ENCODE data around the gene C5orf15.
"Not testable (repeated sequence)": the region's sequence is repeated elsewhere in the genome, so short reads cannot be mapped to it uniquely, and the experiment has no call there.

Gene C5orf15

DNA sequence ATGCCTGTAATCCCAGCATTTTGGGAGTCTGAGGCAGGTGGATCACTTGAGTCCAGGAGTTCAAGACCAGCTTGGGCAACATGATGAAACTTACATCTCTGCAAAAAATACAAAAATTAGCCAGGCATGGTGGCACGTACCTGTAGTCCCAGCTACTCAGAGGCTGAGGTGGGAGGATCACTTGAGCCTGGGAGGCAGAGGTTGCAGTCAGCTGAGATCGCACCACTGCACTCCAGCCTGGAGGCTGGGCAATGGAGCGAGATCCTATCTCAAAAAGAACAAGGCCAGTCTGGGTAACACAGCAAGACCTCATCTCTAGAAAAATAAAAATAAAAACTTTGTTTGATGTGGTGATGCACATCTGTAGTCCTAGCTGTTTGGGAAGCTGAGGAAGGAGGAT, 30.8 kb downstream of the C5orf15 start:
- DNase-seq (ENCODE audit: low read depth) = not testable (repeated sequence)

DNA sequence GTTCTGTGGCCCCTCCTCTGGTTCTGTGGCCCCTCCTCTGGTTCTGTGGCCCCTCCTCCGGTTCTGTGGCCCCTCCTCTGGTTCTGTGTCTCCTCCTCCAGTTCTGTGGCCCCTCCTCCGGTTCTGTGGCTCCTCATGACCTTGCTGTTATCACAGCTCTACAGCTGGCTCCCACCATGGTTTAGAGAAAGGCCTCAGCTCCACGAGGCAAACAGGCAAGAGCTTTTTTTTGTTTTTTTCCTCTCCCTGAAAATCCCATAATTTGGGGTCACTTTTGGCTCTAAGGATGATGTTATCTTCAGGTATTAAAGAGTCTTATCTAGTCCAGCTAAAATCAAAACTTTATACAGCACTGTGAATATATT, 31.8 kb downstream of the C5orf15 start:
- DNase-seq (ENCODE audit: low read depth) = no peak

DNA sequence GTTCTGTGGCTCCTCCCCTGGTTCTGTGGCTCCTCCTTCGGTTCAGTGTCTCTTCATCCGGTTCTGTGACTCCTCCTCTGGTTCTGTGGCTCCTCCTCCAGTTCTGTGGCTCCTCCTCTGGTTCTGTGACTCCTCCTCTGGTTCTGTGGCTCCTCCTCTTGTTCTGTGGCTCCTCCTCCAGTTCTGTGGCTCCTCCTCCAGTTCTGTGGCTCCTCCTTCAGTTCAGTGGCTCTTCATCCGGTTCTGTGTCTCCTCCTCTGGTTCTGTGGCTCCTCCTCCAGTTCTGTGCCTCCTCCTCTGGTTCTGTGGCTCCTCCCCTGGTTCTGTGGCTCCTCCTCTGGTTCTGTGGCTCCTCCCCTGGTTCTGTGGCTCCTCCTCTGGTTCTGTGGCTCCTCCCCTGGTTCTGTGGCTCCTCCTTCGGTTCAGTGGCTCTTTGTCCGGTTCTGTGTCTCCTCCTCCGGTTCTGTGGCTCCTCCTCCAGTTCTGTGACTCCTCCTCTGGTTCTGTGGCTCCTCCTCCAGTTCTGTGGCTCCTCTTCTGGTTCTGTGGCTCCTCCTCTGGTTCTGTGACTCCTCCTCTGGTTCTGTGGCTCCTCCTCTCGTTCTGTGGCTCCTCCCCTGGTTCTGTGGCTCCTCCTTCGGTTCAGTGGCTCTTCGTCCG, 32.3 kb downstream of the C5orf15 start:
- not testable (repeated sequence) for DNase-seq (ENCODE audit: low read depth)

DNA sequence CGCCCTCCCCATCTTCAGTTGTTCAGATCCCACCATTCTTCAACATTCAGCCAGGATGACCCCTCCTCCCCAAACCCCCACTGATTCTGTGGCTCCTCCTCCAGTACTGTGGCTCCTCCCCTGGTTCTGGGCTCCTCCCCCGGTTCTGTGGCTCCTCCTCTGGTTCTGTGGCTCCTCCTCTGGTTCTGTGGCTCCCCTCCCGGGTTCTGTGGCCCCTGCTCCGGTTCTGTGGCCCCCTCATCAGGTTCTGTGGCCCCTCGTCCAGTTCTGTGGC, 32.8 kb downstream of the C5orf15 start:
- no peak for DNase-seq (ENCODE audit: low read depth)

DNA sequence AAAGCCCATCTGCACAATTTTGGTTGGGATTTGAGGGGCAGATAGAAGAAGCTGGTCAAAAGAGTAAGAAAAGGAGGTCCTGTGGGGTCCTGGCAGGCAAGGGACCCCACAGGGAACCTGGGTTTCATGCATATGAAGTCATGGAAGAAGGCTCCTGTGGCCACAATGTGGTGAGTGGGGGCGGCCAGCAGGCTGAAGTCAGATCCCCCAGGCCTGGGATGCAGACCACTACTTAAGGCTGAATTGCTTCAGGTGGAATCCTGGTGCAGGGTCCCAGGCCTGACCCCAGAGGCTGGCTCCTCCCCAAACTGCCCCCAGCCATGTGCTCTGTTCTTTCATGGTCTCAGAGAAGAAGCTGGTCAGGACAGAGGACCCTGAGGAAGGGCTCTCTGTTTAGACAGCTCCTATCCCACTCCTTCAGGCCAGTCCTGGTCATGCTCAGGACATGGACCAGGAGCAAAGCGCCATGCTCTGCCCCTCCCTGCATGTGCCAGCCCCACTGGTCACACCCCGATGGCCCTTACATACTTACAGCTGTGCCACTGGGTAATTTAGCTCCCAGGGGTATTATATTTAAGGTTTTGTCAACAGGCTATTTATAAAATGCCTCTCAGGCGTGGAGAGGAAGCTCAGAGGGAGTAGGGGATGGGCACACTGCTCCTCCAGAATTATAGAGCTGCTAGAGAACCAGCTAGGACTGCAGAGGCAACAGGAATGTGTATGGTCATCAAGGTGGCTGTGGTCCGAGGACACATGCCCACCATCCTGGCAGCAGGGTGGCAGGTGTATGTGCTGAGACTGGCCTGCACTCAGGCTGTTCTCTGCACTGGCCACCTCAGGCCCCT, 33.4 kb downstream of the C5orf15 start:
- no peak for DNase-seq (ENCODE audit: low read depth)

DNA sequence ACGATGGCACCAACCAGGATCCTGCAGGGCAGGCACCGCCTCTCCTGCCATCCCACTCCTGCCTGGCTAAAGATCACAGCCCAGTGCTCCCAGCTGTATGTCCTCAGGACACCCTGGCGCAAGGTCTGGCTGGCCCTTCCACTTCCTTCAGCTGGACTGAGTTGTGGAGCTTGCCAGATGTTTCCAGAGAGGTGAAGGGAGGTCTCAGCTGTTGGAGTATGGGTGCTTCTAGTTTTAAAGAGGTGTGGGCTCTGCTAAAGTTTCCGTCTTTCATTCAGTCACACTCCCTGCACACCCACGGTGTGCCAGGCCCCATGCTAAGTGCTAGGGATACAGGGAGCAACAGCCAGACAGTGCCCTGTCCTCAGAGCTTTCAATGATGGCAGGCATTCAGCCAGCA, 34.1 kb downstream of the C5orf15 start:
- no peak for DNase-seq (ENCODE audit: low read depth)

DNA sequence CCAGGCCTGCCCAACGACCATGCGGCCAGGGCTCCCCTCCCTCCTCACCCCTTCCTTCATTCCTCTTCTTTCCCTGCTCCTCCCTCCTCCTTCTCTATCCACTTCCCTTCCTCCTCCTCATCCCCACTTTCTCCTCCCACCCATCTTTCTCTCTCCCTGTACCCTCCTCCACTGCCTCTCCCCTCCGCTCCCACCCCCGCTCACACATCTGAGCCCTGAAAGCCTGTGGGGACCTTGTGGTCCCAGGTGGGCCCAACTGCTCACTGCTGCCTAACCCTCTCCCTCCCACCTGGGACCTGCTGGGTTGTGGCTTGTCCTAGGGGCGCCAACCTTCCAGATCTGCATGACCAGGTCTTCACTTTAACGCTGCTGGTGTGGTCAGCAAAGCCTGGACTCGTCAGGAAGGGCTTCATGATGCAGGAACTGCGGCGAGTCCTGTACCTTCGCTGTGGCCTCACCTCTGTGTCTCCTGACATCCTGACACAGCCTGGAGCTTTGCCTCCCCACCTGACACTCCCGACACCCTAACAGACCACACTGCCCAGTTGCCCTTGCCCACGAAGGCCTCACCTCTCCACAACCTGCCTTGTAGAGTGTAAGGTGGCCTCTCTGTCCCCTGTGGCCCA, 34.6 kb downstream of the C5orf15 start:
- no peak for DNase-seq (ENCODE audit: low read depth)

DNA sequence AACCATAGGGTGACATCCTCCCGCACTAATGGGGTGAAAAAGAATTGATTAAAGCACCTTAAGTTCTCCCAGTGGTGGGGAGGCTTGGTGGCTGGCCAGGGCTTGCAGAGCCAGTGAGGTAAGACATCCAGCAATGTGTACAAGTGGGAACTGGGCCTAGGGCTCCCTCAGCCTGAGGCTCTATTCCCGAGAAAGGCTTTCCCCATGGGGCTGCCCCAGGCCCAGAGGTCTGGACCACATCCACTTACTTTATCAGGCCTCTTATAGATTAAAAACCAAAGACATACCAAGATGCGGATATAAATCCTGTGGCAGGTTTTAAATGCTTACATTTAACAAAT, 35.3 kb downstream of the C5orf15 start:
- DNase-seq (ENCODE audit: low read depth) = no peak

DNA sequence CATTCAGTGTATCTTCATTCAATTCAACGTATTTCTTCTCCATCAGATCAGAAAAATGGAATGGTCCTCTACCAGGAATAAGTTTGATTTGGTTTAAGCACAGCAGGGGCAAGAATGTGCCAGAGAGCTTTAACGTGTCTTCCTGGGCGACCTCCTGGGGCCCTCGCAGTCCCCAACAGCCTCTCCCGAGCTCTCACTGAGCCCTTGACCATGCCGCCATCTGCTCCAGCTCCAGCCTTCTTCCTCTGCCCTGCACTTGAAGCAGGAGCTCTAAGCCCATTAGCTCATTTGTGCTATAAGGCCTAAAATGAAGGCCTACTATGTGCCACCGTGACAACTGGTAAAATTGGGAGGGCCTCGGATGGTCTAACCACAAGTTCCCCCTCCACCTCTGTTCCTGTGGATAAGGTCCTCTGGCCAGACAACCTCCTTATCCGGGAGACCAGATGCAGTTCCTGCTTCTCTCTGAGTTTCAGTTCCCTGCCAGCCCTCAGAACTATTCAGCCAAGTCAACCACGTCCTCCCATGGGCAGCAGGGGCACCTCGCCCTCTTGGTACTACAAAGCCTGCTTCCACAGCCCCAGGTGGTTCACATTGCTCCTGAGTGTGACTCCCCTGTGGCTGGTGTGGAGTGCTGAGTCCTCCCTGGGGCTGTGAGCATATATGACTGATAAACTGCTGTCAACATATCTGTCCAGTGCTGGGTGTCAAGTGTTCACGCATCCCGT, 35.8 kb downstream of the C5orf15 start:
- DNase-seq (ENCODE audit: low read depth) = no peak

DNA sequence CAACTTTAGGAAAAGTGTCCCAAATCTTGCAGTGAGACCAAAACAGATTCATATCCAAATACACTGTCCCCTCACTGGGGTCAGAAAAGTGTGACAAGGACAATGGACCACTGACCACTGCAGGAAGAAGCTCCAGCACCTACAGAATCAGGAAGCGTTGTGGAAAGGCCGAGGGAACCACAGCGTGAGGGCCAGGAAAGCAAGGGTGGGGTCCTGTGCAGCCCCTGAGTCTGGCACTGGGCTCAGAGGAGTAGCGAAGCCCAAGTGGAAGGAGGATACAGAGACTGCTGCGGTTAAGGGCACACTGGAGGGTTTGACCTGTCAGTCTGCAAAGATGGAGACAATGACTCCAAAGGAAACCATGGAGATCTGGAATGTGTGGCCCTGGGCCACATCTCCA, 36.9 kb downstream of the C5orf15 start:
- DNase-seq (ENCODE audit: low read depth) = no peak

DNA sequence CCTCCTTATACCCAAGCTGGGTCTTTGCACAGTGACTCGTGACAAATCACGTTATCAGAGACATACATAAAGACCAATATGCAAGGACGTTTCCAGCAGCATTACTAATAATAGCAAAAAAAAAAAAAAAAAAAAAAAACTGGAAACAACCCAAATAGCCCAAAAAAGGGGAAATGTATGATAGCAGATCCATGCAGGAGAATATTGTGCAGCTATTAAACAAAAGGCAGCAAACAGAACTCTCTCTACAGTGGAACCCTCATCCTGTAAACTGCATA, 37.7 kb downstream of the C5orf15 start:
- no peak for DNase-seq (ENCODE audit: low read depth)

DNA sequence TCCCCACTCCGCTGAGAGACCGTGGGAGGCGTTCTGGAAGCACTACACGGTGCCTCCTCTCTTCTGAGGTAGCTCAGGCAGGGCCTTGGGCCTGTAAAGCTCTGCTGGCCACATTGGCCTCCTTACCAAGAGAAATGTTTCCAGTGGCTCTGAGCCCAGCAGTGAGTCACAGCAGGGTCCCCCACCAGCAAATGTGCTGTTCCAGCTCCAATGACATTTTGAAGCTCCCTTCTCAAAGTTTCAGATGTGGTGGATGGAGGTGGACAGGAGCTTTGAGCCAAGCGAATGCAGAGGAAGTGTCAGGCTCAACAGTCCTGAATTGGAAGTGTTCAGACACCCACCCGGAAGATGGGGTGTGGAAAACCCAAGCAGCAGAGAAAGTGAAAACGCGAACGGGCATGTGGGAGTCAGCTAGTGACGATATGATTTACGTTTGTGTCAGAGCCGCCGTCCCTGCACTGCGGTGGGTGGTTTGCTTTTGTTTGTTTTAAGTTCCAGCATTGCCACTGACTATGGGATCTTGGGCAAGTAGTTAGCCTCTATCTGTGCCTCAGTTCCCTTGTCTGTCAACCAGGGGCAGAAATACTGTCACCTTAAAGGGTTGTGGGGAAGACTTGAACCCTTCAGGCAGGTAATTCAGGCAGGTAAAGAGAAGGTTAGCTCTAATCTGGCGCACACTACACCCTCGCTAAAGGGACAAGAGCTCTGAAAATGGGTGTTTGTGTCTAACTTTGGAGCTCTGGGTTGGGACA, 38.2 kb downstream of the C5orf15 start:
- peak; percentile 28 for DNase-seq (ENCODE audit: low read depth)

DNA sequence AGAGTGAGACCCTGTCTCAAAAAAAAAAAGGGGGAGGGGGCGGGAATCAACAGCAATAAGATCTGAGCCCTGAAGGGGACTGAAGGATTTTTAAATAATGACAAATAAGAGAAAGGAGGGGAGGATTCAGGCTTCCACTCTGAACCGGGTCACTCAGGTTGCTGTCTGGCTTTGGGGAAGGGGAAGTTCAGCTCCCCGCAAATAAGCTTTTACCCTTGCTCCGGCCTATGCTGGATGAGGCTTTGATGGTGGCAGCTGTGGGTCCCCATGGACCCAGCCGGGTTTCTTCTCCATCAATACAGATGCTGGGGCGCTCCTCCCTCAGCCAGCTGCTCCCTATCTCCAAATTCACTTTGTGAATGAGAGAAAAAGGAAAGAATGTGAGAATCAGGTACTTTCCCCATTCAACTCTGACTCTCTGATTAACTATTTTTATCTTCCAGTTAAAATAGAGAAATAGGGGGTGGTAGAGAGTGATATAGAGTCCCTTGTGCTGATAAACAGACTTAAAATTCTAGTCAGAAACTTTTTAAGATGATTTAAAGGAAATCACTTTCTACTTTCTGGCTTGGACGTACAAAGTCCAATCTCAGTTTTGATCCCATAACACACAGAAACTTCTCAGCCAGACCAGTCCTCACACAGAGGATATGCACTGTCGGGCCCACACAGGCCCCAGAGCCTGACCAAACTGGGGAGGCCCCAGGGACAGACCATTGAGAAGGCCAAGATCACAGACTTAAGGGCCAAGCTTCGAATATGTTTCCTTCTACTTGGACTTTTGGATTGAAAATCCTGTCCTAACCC, 39.6 kb downstream of the C5orf15 start:
- DNase-seq (ENCODE audit: low read depth) = no peak

DNA sequence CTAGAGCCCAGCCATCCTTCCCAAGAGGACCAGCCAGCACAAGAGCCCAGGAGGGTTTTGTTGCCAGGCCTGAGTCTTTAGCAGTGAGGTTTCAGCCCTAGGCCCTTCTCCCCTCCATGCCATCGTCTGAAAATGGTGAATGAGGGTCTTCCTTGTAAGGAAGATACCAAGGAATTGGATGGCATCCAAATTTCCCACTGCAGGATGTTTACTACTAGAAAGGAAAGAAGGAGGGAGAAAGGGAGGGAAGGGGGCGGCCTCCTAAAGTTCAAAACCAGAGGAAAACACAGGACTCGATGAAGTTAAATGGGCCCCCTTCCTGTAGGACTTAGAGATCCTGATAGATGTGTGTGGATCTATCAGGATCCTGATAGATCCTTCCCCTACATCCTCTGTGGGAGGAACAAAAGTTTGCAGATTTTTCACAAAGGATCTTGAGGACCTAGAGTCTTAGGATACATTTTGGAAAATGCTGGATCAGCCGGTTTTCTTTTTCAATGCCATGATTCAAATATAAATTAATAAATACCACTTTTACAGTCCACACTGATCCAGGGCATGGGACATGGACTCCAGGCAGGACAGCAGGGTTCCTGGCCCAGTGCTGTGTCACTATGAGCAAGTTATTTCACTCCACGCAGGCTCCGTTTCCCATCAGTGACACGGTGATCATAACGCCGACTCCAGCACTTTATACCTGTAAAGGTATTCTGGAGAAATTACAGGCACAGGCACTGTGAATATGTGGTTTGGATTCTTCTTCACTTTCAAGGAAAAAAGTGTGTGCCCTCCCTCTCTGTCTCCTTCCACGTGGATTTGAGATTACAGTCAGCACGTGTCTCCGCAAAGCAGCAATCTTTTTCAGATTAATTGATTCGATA, 40.9 kb downstream of the C5orf15 start:
- no peak for DNase-seq (ENCODE audit: low read depth)

DNA sequence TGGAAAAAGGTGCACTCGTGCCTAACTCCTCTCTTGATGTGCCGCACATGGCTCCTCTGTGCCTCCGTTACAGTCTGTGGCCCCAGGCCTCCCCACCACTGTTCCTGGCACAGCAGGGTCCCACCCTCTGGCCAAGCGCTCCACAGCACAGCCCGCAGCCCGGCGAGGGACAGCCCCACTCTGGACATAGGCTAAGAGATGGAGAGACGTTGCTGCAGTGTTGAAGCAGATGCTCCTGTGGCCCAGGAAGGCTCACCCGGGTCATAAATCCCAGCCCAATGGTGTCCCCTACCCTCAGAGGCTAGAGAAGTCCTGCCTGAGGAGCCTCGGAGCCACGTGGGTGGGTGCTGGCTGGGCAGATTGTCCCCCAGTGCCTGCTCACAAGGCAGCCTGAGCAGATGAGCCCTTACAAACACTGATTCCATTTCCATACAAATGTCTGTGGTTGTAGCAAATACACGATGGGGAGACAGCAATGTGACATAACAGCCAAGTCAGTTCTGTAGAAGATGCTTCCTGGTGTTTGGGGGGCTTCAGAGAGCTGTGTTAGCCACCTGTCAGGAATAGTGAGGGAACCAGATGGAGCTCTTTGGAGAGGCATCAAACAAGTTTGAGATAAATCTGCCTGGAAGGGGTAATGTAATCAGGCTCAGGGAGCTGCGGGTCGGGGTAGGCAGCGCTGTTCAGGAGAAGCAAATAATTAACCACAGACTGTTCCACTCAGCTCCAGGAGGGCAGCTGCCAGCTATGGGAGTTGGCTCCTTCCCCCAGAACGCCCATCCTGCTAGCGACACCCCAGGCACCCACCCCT, 41.7 kb downstream of the C5orf15 start:
- no peak for DNase-seq (ENCODE audit: low read depth)

DNA sequence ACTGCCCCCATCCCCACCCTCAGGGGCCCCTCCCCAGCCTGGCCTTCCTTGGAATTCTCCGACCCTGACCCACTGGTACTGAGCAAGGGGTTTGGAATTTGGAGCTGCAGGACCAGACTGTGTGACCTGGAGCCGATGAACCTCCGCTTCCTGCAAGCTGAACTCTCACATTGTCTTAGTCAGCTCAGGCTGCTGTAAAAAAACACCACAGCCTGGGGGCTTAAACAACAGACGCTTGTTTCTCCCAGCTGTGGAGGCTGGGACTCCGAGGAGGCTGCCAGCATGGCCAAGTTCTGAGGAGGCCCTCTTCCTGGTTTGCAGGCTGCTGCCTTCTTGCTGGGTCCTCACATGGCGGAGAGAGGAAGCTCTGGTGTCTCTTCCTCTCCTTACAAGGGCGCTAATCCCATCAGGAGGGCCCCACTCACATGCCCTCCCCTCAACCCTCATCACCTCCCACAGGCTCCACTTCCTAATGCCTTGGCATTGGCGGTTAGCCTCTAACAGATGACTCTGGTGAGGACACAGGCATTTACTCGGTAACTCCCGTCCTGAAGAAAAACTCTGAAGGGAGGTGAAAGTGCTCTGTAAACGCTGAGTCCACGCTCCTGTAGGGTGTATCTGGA, 42.4 kb downstream of the C5orf15 start:
- DNase-seq (ENCODE audit: low read depth) = no peak

DNA sequence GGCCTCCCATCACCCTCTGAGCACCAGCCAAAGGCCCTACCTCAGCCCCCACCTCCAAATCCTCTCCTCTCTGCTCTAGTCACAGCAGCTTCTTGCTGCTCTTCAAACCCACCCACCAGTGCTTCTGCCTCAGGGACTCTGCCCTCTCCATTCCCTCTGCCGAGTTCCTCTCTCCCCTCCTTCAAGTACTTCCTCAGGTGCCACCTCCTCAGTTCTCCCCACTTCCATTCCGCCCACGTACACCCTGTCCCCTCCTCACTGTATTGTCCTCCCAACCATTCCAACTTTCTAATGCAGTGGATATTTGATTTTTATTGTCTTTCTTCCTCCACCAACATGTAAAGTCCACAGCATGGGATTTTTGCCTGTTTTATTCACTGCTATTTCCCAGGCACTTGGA, 43.2 kb downstream of the C5orf15 start:
- DNase-seq (ENCODE audit: low read depth) = no peak

DNA sequence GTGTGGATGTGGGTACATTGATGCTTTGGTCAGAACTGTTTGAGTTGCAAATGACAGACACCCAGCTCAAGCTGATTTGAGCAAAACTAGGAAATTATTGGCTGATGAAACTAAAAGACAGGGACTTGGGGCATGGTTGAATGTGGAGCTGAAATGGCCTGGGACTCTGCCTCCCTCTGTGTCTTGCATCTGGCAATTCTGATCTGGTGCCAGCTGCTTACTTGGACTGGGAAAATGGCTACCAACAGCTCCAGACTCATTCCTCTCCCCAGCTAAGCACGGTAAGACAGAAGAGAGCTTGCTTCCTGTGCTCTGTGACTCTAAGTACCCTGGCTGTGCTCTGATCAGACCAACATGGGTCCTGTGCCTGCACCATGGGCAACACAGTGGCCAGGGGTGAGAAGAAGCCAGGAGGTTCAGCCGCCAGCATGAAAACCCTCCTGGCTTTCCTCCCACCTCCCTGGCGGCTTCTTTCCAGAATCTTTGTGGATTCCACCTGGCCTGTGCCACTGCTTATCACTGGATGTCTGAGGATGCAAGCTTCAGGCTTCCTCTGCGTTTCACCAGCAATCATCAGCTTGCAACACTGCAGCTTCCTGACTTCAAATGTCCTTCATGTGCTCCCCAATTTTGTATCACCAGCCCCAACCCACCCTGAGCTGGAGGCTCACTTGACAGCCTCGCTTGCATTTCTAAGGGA, 44.1 kb downstream of the C5orf15 start:
- DNase-seq (ENCODE audit: low read depth) = no peak

DNA sequence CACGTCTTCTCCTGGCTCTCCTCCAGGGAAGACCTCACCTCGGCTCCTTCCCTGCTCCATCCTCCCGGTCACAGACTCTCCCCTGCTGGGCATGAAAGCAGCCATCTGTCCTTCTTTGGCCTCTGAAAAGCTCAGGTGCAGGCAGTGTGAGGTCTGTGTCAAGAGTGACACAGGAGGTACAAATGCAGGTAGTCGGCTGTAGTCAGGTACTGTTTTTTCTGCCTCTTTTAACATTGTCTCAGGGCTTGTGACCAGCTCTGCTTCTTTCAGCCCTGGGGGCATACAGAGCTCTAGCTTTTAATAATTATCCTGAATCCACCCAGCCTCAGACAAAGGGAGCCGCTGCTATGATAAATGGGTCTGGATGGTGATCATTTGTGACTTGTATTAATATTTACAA, 46.4 kb downstream of the C5orf15 start:
- DNase-seq (ENCODE audit: low read depth) = no peak

All from GM04503 (cell line).